ENCODE measurements around the gene MAP2K1.

The MAP2K1 gene

GRCh38 chr15:66415360-66415759 is 28.6 kb downstream of the MAP2K1 start:
- H3K27ac ChIP-seq (ENCODE audit: low read depth, low read length): no peak overlapping the region
- H3K79me1 ChIP-seq (ENCODE audit: low read length): no peaks in the 10 kb centered on the region
- H3K4ac ChIP-seq (ENCODE audit: low read depth, low read length): peak overlapping the region; percentile 9
- DNase-seq: no peak
- H3K18ac ChIP-seq (ENCODE audit: low read length): no peak overlapping the region
- peaks cover 0 to 2% of the 10 kb centered on the region in 2 experiments for H3K4me1 ChIP-seq (ENCODE audit: control insufficient read depth in 1 of 2, insufficient read depth in 2 of 2, low read length in 2 of 2)
- H2AK5ac ChIP-seq (ENCODE audit: low read length): no peak overlapping the region
- no peaks in the 10 kb centered on the region for H3K9me3 ChIP-seq (ENCODE audit: insufficient read depth, low read depth, low read length)
- H2AFZ ChIP-seq (ENCODE audit: insufficient read depth, low read length, poor library complexity): peak overlapping the region; percentile 3
- no peaks in the 10 kb centered on the region for H3K27me3 ChIP-seq (ENCODE audit: insufficient read depth, low read length)
- no peak overlapping the region for H4K91ac ChIP-seq (ENCODE audit: low read depth, low read length)
- H4K8ac ChIP-seq (ENCODE audit: low read depth, low read length): no peak overlapping the region
- H3K4me2 ChIP-seq (ENCODE audit: low read length): no peak overlapping the region
- no peak overlapping the region for H3K14ac ChIP-seq (ENCODE audit: low read length)
- no peak overlapping the region for H3K4me3 ChIP-seq (ENCODE audit: low read depth, low read length)
- H4K12ac ChIP-seq (ENCODE audit: low read depth, low read length): no peak overlapping the region
- no peak overlapping the region for H3K9ac ChIP-seq (ENCODE audit: low read length)
- no peaks in the 10 kb centered on the region for H3K79me2 ChIP-seq (ENCODE audit: control insufficient read depth, insufficient read depth, low read length, poor library complexity)
- peaks cover 0 to 2% of the 10 kb centered on the region in 2 experiments for H3K36me3 ChIP-seq (ENCODE audit: control insufficient read depth in 1 of 2, insufficient read depth in 2 of 2, low read length in 2 of 2)
- H3K23ac ChIP-seq (ENCODE audit: low read length): no peak overlapping the region
- no peak overlapping the region for H2BK5ac ChIP-seq (ENCODE audit: low read depth, low read length, poor library complexity)
- H2BK120ac ChIP-seq (ENCODE audit: insufficient read depth, low read length, poor library complexity): no peak overlapping the region
- no peak overlapping the region for H2BK12ac ChIP-seq (ENCODE audit: low read length)

- no peaks in the 10 kb centered on the region for H3K27me3 ChIP-seq (ENCODE audit: insufficient read depth, low read length)
- no peak overlapping the region for H3K4me3 ChIP-seq (ENCODE audit: low read depth, low read length)
- H4K12ac ChIP-seq (ENCODE audit: low read depth, low read length): no peak overlapping the region
- no peak overlapping the region for H3K23ac ChIP-seq (ENCODE audit: low read length)
- H3K79me2 ChIP-seq (ENCODE audit: control insufficient read depth, insufficient read depth, low read length, poor library complexity): no peaks in the 10 kb centered on the region
- no peak overlapping the region for H2BK12ac ChIP-seq (ENCODE audit: low read length)
- no peak overlapping the region for H2AK5ac ChIP-seq (ENCODE audit: low read length)
- H3K4ac ChIP-seq (ENCODE audit: low read depth, low read length): no peak overlapping the region
- H3K9ac ChIP-seq (ENCODE audit: low read length): no peak overlapping the region
- H3K4me2 ChIP-seq (ENCODE audit: low read length): no peak overlapping the region
- H3K14ac ChIP-seq (ENCODE audit: low read length): no peak overlapping the region
- no peak overlapping the region for H2BK5ac ChIP-seq (ENCODE audit: low read depth, low read length, poor library complexity)
- H3K36me3 ChIP-seq (ENCODE audit: control insufficient read depth in 1 of 2, insufficient read depth in 2 of 2, low read length in 2 of 2): peaks cover 0 to 2% of the 10 kb centered on the region in 2 experiments
- no peaks in the 10 kb centered on the region for H3K79me1 ChIP-seq (ENCODE audit: low read length)
- no peak for DNase-seq
- H4K91ac ChIP-seq (ENCODE audit: low read depth, low read length): no peak overlapping the region
- no peak overlapping the region for H2AFZ ChIP-seq (ENCODE audit: insufficient read depth, low read length, poor library complexity)
- H3K9me3 ChIP-seq (ENCODE audit: insufficient read depth, low read depth, low read length): no peaks in the 10 kb centered on the region
- no peak overlapping the region for H2BK120ac ChIP-seq (ENCODE audit: insufficient read depth, low read length, poor library complexity)
- no peak overlapping the region for H3K27ac ChIP-seq (ENCODE audit: low read depth, low read length)
- H3K18ac ChIP-seq (ENCODE audit: low read length): no peak overlapping the region
- peaks cover 0 to 2% of the 10 kb centered on the region in 2 experiments for H3K4me1 ChIP-seq (ENCODE audit: control insufficient read depth in 1 of 2, insufficient read depth in 2 of 2, low read length in 2 of 2)
- no peak overlapping the region for H4K8ac ChIP-seq (ENCODE audit: low read depth, low read length)
- WGBS (ENCODE audit: extremely low coverage, insufficient coverage, insufficient read length): no CpG with 5 or more reads among the region's 5 CpGs
Measured at GRCh38 chr15:66417736-66418135, 31.0 kb downstream of the MAP2K1 start.

GRCh38 chr15:66419471-66419870 is 32.8 kb downstream of the MAP2K1 start:
- Histone ChIP-seq H2BK12ac (ENCODE audit: low read length) (no peak overlapping the region), H3K14ac (ENCODE audit: low read length) (no peak overlapping the region), H3K27ac (ENCODE audit: low read depth, low read length) (no peak overlapping the region), H3K36me3 (ENCODE audit: control insufficient read depth in 1 of 2, insufficient read depth in 2 of 2, low read length in 2 of 2) (peaks cover 0 to 2% of the 10 kb centered on the region in 2 experiments), H3K23ac (ENCODE audit: low read length) (no peak overlapping the region), H3K9ac (ENCODE audit: low read length) (no peak overlapping the region), H3K79me2 (ENCODE audit: control insufficient read depth, insufficient read depth, low read length, poor library complexity) (no peaks in the 10 kb centered on the region), H3K18ac (ENCODE audit: low read length) (no peak overlapping the region), H3K9me3 (ENCODE audit: insufficient read depth, low read depth, low read length) (no peaks in the 10 kb centered on the region), H3K4me1 (ENCODE audit: control insufficient read depth in 1 of 2, insufficient read depth in 2 of 2, low read length in 2 of 2) (peaks cover 0 to 2% of the 10 kb centered on the region in 2 experiments), H3K79me1 (ENCODE audit: low read length) (no peaks in the 10 kb centered on the region), H2BK120ac (ENCODE audit: insufficient read depth, low read length, poor library complexity) (no peak overlapping the region), H3K27me3 (ENCODE audit: insufficient read depth, low read length) (no peaks in the 10 kb centered on the region), H3K4me3 (ENCODE audit: low read depth, low read length) (no peak overlapping the region), H4K12ac (ENCODE audit: low read depth, low read length) (no peak overlapping the region), H4K91ac (ENCODE audit: low read depth, low read length) (no peak overlapping the region), H3K4ac (ENCODE audit: low read depth, low read length) (peak overlapping the region; percentile 83), H3K4me2 (ENCODE audit: low read length) (no peak overlapping the region), H2AK5ac (ENCODE audit: low read length) (no peak overlapping the region), H4K8ac (ENCODE audit: low read depth, low read length) (no peak overlapping the region), H2AFZ (ENCODE audit: insufficient read depth, low read length, poor library complexity) (no peak overlapping the region), H2BK5ac (ENCODE audit: low read depth, low read length, poor library complexity) (no peak overlapping the region)
- DNase-seq: no peak
- WGBS (ENCODE audit: extremely low coverage, insufficient coverage, insufficient read length): no CpG with 5 or more reads among the region's 3 CpGs

- Histone ChIP-seq H3K4ac (ENCODE audit: low read depth, low read length) (no peak overlapping the region), H3K4me2 (ENCODE audit: low read length) (no peak overlapping the region), H2BK5ac (ENCODE audit: low read depth, low read length, poor library complexity) (no peak overlapping the region), H3K4me3 (ENCODE audit: low read depth, low read length) (no peak overlapping the region), H3K27ac (ENCODE audit: low read depth, low read length) (no peak overlapping the region), H3K79me1 (ENCODE audit: low read length) (no peaks in the 10 kb centered on the region), H3K14ac (ENCODE audit: low read length) (no peak overlapping the region), H3K23ac (ENCODE audit: low read length) (no peak overlapping the region), H3K4me1 (ENCODE audit: control insufficient read depth in 1 of 2, insufficient read depth in 2 of 2, low read length in 2 of 2) (peaks cover 0 to 2% of the 10 kb centered on the region in 2 experiments), H3K27me3 (ENCODE audit: insufficient read depth, low read length) (no peaks in the 10 kb centered on the region), H3K9me3 (ENCODE audit: insufficient read depth, low read depth, low read length) (no peaks in the 10 kb centered on the region), H2BK120ac (ENCODE audit: insufficient read depth, low read length, poor library complexity) (no peak overlapping the region), H3K79me2 (ENCODE audit: control insufficient read depth, insufficient read depth, low read length, poor library complexity) (no peaks in the 10 kb centered on the region), H3K9ac (ENCODE audit: low read length) (no peak overlapping the region), H4K91ac (ENCODE audit: low read depth, low read length) (no peak overlapping the region), H4K8ac (ENCODE audit: low read depth, low read length) (no peak overlapping the region), H3K18ac (ENCODE audit: low read length) (no peak overlapping the region), H4K12ac (ENCODE audit: low read depth, low read length) (no peak overlapping the region), H3K36me3 (ENCODE audit: control insufficient read depth in 1 of 2, insufficient read depth in 2 of 2, low read length in 2 of 2) (no peaks in the 10 kb centered on the region), H2BK12ac (ENCODE audit: low read length) (no peak overlapping the region), H2AK5ac (ENCODE audit: low read length) (no peak overlapping the region), H2AFZ (ENCODE audit: insufficient read depth, low read length, poor library complexity) (no peak overlapping the region)
- no peak for DNase-seq
- no CpG with 5 or more reads among the region's 4 CpGs for WGBS (ENCODE audit: extremely low coverage, insufficient coverage, insufficient read length)
Measured at GRCh38 chr15:66422347-66422746, 35.6 kb downstream of the MAP2K1 start.
